ENCODE data around the gene DEFB125.

DEFB125 gene

DNA sequence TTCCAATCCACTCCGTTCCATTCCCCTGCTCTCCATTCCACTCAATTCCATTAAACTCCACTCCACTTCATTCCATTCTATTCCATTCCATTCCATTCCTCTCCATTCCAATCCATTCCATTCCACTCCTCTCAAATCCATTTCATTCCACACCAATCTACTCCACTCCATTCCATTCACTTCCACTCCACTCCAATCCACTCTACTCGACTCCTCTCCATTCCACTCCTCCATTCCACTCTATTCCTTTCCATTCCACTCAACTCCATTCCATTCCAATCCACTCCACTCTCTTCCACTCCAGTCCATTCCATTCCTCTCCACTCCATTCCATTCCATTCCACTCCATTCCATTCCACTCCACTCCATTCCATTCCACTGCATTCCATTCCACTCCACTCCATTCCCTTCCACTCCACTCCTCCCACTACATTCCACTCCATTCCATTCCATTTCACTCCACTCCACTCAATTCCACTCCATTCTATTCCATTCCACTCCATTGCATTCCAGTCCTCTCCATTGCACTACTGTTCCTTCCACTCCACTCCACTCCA, 22.6 kb upstream of the DEFB125 start:
- ATAC-seq (ENCODE audit: insufficient read depth, low read depth) (no peak), DNase-seq (no peak)
- no peaks in the 10 kb centered on the region for H3K4me1 ChIP-seq (ENCODE audit: insufficient read depth, low read length)
- no peak overlapping the region for H3K27ac ChIP-seq (ENCODE audit: low read length)
- H3K36me3 ChIP-seq (ENCODE audit: insufficient read depth, low read length) = no peaks in the 10 kb centered on the region
- peaks cover 6% of the 10 kb centered on the region for H3K27me3 ChIP-seq (ENCODE audit: insufficient read depth, low read length, poor library complexity)
- no peaks in the 10 kb centered on the region for H4K20me1 ChIP-seq (ENCODE audit: insufficient read depth, low read length)
- H3K79me2 ChIP-seq (ENCODE audit: insufficient read depth, low read length) = no peaks in the 10 kb centered on the region
- H3K4me3 ChIP-seq (ENCODE audit: low read depth in 1 of 2, low read length in 2 of 2) = no peak overlapping the region
- H3K9me3 ChIP-seq (ENCODE audit: insufficient read depth, low read length, severe bottlenecking) = peaks cover 52% of the 10 kb centered on the region
- H3K4me2 ChIP-seq (ENCODE audit: insufficient read depth, low read length) = no peak overlapping the region
- TF ChIP-seq CTCF (IDR thresholded peaks at IDR 0.05; ENCODE audit: borderline replicate concordance, extremely low read depth, low read length, poor library complexity, severe bottlenecking) = no peak
- TF ChIP-seq EZH2 (IDR thresholded peaks at IDR 0.05; ENCODE audit: borderline replicate concordance, low read depth, low read length, severe bottlenecking) = no peak
- H3K9ac ChIP-seq (ENCODE audit: low read depth, low read length) = no peak overlapping the region
- H2AFZ ChIP-seq (ENCODE audit: low read depth, low read length) = no peak overlapping the region

DNA sequence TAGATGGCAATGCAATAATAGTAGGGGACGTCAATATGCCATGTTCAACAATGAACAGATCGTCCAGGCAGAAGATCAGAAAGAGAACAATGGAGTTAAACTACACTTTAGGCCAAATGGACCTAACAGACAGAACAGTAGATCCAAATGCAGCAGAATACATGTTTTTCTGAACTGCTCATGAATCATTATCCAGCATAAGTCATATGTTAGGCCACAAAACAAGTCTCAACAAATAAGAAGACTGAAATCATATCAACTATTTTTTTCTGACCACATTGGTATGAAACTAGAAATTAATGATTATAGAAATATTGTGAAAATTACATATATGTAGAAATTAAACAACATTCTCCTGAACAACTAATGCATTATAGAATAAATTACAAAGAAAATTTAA, 10.2 kb upstream of the DEFB125 start:
- no peak for TF ChIP-seq EZH2 (IDR thresholded peaks at IDR 0.05; ENCODE audit: borderline replicate concordance, low read depth, low read length, severe bottlenecking)

GRCh38 chr20:78338-78737, 9.1 kb upstream of the DEFB125 start:
- Histone ChIP-seq H2AFZ (ENCODE audit: low read depth, low read length) (no peak overlapping the region), H3K27ac (ENCODE audit: low read length) (no peak overlapping the region), H4K20me1 (ENCODE audit: insufficient read depth, low read length) (no peaks in the 10 kb centered on the region), H3K4me1 (ENCODE audit: insufficient read depth, low read length) (no peaks in the 10 kb centered on the region), H3K27me3 (ENCODE audit: insufficient read depth, low read length, poor library complexity) (peaks cover 5% of the 10 kb centered on the region), H3K4me3 (ENCODE audit: low read depth in 1 of 2, low read length in 2 of 2) (no peak overlapping the region), H3K79me2 (ENCODE audit: insufficient read depth, low read length) (no peaks in the 10 kb centered on the region), H3K9ac (ENCODE audit: low read depth, low read length) (no peak overlapping the region), H3K4me2 (ENCODE audit: insufficient read depth, low read length) (no peak overlapping the region), H3K36me3 (ENCODE audit: insufficient read depth, low read length) (no peaks in the 10 kb centered on the region), H3K9me3 (ENCODE audit: insufficient read depth, low read length, severe bottlenecking) (no peaks in the 10 kb centered on the region)
- TF ChIP-seq EZH2 (IDR thresholded peaks at IDR 0.05; ENCODE audit: borderline replicate concordance, low read depth, low read length, severe bottlenecking) (no peak), CTCF (IDR thresholded peaks at IDR 0.05; ENCODE audit: borderline replicate concordance, extremely low read depth, low read length, poor library complexity, severe bottlenecking) (no peak)
- no peak for ATAC-seq (ENCODE audit: insufficient read depth, low read depth)
- no peak for DNase-seq

More for the DNA sequence above, 10.2 kb upstream of the DEFB125 start:
- H3K9ac ChIP-seq (ENCODE audit: low read depth, low read length) = no peak overlapping the region
- H3K9me3 ChIP-seq (ENCODE audit: insufficient read depth, low read length, severe bottlenecking) = no peaks in the 10 kb centered on the region
- no peak overlapping the region for H2AFZ ChIP-seq (ENCODE audit: low read depth, low read length)
- H3K4me2 ChIP-seq (ENCODE audit: insufficient read depth, low read length) = no peak overlapping the region
- no peaks in the 10 kb centered on the region for H3K79me2 ChIP-seq (ENCODE audit: insufficient read depth, low read length)
- no peak overlapping the region for H3K4me3 ChIP-seq (ENCODE audit: low read depth in 1 of 2, low read length in 2 of 2)
- H3K27me3 ChIP-seq (ENCODE audit: insufficient read depth, low read length, poor library complexity) = peaks cover 5% of the 10 kb centered on the region
- H3K27ac ChIP-seq (ENCODE audit: low read length) = no peak overlapping the region
- ATAC-seq (ENCODE audit: insufficient read depth, low read depth) = no peak
- no peak for DNase-seq
- H3K4me1 ChIP-seq (ENCODE audit: insufficient read depth, low read length) = no peaks in the 10 kb centered on the region
- no peaks in the 10 kb centered on the region for H3K36me3 ChIP-seq (ENCODE audit: insufficient read depth, low read length)
- H4K20me1 ChIP-seq (ENCODE audit: insufficient read depth, low read length) = no peaks in the 10 kb centered on the region

DNA sequence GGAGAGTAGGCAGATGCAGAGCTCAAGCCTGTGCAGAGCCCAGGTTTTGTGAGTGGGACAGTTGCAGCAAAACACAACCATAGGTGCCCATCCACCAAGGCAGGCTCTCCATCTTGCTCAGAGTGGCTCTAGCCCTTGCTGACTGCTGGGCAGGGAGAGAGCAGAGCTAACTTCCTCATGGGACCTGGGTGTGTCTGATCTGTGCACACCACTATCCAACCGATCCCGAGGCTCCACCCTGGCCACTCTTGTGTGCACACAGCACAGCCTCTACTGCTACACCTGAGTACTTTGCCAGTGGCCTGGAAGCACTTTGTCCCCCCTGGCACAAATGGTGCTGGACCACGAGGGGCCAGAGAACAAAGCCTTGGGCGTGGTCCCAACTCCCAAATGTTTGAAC, 7.9 kb upstream of the DEFB125 start:
- no peak for ATAC-seq (ENCODE audit: insufficient read depth, low read depth)
- Histone ChIP-seq H3K27me3 (ENCODE audit: insufficient read depth, low read length, poor library complexity) (peaks cover 3% of the 10 kb centered on the region), H3K27ac (ENCODE audit: low read length) (no peak overlapping the region), H3K9ac (ENCODE audit: low read depth, low read length) (no peak overlapping the region), H3K79me2 (ENCODE audit: insufficient read depth, low read length) (no peaks in the 10 kb centered on the region), H3K4me2 (ENCODE audit: insufficient read depth, low read length) (no peak overlapping the region), H4K20me1 (ENCODE audit: insufficient read depth, low read length) (no peaks in the 10 kb centered on the region), H3K9me3 (ENCODE audit: insufficient read depth, low read length, severe bottlenecking) (no peaks in the 10 kb centered on the region), H3K4me1 (ENCODE audit: insufficient read depth, low read length) (no peaks in the 10 kb centered on the region), H3K36me3 (ENCODE audit: insufficient read depth, low read length) (no peaks in the 10 kb centered on the region), H3K4me3 (ENCODE audit: low read depth in 1 of 2, low read length in 2 of 2) (no peak overlapping the region), H2AFZ (ENCODE audit: low read depth, low read length) (no peak overlapping the region)
- DNase-seq = no peak
- no peak for TF ChIP-seq EZH2 (IDR thresholded peaks at IDR 0.05; ENCODE audit: borderline replicate concordance, low read depth, low read length, severe bottlenecking)
- TF ChIP-seq CTCF (IDR thresholded peaks at IDR 0.05; ENCODE audit: borderline replicate concordance, extremely low read depth, low read length, poor library complexity, severe bottlenecking) = no peak

Measured in DND-41 (cell line).